Measurements from ENCODE around the gene DDX39B.

The DDX39B gene

DNA sequence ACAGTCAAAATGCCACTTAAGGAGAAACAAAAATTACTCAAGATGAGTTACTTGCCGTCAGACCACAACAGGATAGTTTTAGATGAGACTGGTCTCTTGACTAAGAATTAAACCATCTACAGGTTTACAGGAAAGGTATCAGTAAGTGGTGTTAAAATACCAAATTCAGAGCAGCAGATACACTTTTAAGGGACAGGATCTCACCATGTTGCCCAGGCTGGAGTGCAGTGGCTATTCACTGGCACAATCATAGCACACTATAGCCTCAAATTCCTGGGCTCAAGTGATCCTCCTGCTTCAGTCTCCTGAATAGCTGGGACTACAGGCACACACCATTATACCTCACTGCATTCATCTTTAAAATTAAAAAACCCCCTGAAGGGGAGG is 8.4 kb downstream of the DDX39B start:
- FAIRE-seq: no peak
- TF ChIP-seq POLR2A (IDR thresholded peaks at IDR 0.05; ENCODE audit: low read depth, low read length): no peak

DNA sequence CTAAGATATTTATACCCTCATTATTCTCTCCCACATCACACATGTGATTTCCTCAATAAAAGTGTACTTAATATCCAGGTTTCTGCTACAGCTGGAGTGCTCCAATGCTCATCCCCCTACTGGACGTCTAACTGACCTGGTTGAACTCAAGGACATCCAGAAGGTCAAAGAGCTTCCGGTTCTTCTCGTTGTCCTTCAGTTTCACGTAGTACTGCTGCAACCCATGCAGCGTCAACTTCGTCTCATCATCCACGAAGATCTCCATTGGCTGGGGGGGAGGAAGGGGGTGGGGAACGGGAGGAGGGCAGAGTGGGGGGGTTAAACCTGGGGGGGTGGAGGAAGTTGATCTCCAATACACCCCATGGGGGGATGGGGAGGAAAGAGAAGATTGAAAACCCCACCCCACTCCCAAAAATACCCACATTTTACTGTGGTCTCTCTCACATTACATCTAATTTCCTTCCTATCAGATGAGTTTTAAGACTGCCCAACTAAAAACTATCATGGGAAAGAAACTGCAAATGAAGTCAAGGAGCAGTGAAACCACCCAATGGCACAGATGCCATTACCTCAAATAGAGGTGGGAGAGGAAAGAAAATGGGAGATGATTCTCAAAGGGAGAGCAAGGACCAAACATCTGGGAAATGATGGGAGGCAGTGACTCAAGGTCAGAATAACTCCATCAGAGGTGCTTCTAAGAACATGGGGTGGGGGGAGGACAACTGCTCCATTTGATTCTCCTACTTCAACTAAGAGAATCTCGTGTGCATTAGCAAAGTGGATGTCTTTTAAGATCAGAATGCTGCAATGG is 9.0 kb downstream of the DDX39B start:
- no peak for TF ChIP-seq POLR2A (IDR thresholded peaks at IDR 0.05; ENCODE audit: low read depth, low read length)
- FAIRE-seq (no peak), DNase-seq (ENCODE audit: insufficient read length, low spot score) (no peak)

More for the DNA sequence above, 8.4 kb downstream of the DDX39B start:
- no peak for DNase-seq (ENCODE audit: insufficient read length, low spot score)

- TF ChIP-seq POLR2A (IDR thresholded peaks at IDR 0.05; ENCODE audit: low read depth, low read length): no peak
- no peak for FAIRE-seq
- DNase-seq (ENCODE audit: insufficient read length, low spot score): no peak
These were observed 9.8 kb downstream of the DDX39B start for GRCh38 chr6:31531771-31532643.

DNA sequence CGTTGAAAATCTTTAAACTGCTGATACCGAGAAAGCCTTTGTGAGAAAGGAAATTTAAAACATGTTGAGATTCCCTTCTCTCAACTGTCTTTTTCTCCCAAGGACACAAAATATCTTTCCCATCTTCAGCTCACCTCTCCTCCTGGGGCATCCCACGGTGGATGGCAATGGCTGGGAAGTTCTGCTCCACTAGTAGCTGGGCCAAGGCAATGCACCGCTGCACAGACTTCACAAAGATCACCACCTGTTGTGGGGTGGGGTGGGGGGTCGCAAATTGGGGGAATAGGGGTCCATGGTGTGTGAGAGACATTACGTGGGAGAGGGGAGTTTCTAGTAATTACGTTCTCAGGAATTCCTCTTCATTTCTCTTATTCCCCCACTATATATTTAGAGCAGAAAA is 10.6 kb downstream of the DDX39B start:
- FAIRE-seq (no peak), DNase-seq (ENCODE audit: insufficient read length, low spot score) (no peak)
- no peak for TF ChIP-seq POLR2A (IDR thresholded peaks at IDR 0.05; ENCODE audit: low read depth, low read length)

DNA sequence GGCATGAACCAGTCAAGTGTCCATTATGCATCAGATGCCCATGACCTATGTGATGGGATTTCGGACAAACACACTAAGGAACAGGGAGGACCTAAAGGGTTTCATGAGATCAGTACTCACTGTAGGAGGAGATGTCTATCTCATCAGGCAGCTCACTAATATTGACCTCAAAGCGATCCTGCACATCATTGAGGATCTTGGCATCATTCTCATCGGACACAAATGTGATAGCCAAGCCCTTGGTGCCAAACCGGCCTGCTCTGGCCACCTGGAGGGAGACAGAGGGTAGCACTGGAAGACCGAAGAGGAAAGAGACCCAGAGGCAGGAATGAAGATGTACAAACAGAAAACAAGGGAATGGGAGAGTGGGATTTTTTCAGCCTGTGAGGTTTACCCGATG is 11.1 kb downstream of the DDX39B start:
- DNase-seq (ENCODE audit: insufficient read length, low spot score): no peak
- FAIRE-seq: no peak
- TF ChIP-seq POLR2A (IDR thresholded peaks at IDR 0.05; ENCODE audit: low read depth, low read length): no peak

- DNase-seq (ENCODE audit: insufficient read length, low spot score): no peak
- FAIRE-seq: no peak
- no peak for TF ChIP-seq POLR2A (IDR thresholded peaks at IDR 0.05; ENCODE audit: low read depth, low read length)
These were observed 12.3 kb downstream of the DDX39B start for GRCh38 chr6:31529329-31530150.

GRCh38 chr6:31528821-31529328 is 12.9 kb downstream of the DDX39B start, which contains the start of gene MCCD1:
TSS of gene MCCD1 (plus strand) at chr6:31528962. CDS start at chr6:31529015, 53 bp downstream.
- no peak for TF ChIP-seq POLR2A (IDR thresholded peaks at IDR 0.05; ENCODE audit: low read depth, low read length)
- FAIRE-seq: no peak
- no peak for DNase-seq (ENCODE audit: insufficient read length, low spot score)

- no peak for DNase-seq (ENCODE audit: insufficient read length, low spot score)
These were observed 13.5 kb downstream of the DDX39B start for GRCh38 chr6:31528307-31528777.

DNA sequence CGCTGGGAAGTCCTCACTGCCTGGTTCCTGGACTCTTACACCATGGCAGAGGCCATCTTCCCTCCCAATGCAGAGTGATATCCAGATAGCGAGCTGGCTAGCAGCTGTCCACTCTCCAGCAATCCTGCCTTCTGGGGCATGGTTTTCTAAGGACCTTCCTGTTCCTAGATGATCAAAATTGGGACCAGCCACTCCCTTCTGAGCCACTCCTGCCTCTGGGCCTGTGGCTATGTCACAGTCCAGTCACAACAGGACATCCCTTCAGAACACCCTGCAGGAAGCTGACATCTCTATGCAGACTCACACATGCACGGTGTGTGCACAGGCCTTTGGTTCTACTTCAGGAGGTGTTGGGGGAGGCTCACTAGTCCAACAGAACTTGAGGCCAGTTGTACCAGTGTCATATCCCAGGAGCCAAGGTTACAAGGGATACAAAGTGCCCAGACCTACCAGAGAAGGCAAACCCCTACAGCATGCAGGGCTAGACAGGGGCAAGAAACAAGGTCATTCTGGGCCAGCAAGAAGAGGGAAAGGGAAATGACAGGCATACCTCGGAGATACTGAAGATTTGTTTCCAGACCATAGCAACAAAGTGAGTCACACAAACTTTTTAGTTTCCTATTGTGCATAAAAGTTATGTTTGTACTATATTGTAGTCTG is 15.7 kb downstream of the DDX39B start:
- FAIRE-seq (no peak), DNase-seq (ENCODE audit: insufficient read length, low spot score) (no peak)
- TF ChIP-seq POLR2A (IDR thresholded peaks at IDR 0.05; ENCODE audit: low read depth, low read length): no peak

More at GRCh38 chr6:31528307-31528777, 13.5 kb downstream of the DDX39B start:
- no peak for TF ChIP-seq POLR2A (IDR thresholded peaks at IDR 0.05; ENCODE audit: low read depth, low read length)
- no peak for FAIRE-seq

GRCh38 chr6:31525553-31525931 is 16.3 kb downstream of the DDX39B start:
- FAIRE-seq (no peak), DNase-seq (ENCODE audit: insufficient read length, low spot score) (no peak)
- TF ChIP-seq POLR2A (IDR thresholded peaks at IDR 0.05; ENCODE audit: low read depth, low read length): no peak

DNA sequence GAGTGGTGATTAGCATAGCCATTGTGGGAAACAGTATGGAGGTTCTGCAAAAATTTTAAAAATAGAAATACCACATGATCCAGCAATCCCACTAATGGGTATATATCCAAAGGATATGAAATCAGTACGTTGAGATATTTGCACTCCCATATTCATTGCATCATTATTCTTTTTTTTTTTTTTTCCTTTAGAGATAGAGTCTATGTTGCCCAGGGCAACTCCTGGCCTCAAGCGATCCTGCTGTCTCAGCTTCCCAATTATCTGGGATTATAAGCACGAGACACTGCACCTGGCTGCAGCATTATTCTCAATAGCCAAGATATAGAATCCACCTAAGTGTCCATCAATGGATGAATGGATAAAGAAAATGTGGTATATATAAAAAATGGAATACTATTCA is 20.0 kb downstream of the DDX39B start:
- TF ChIP-seq POLR2A (IDR thresholded peaks at IDR 0.05; ENCODE audit: low read depth, low read length): no peak
- FAIRE-seq (no peak), DNase-seq (ENCODE audit: insufficient read length, low spot score) (no peak)

GRCh38 chr6:31513456-31514165 is 28.2 kb downstream of the DDX39B start:
- FAIRE-seq (peak; percentile 65), DNase-seq (ENCODE audit: insufficient read length, low spot score) (no peak)
- TF ChIP-seq POLR2A (IDR thresholded peaks at IDR 0.05; ENCODE audit: low read depth, low read length): no peak
